ENCODE data around the gene PRMT7.

The PRMT7 gene

DNA sequence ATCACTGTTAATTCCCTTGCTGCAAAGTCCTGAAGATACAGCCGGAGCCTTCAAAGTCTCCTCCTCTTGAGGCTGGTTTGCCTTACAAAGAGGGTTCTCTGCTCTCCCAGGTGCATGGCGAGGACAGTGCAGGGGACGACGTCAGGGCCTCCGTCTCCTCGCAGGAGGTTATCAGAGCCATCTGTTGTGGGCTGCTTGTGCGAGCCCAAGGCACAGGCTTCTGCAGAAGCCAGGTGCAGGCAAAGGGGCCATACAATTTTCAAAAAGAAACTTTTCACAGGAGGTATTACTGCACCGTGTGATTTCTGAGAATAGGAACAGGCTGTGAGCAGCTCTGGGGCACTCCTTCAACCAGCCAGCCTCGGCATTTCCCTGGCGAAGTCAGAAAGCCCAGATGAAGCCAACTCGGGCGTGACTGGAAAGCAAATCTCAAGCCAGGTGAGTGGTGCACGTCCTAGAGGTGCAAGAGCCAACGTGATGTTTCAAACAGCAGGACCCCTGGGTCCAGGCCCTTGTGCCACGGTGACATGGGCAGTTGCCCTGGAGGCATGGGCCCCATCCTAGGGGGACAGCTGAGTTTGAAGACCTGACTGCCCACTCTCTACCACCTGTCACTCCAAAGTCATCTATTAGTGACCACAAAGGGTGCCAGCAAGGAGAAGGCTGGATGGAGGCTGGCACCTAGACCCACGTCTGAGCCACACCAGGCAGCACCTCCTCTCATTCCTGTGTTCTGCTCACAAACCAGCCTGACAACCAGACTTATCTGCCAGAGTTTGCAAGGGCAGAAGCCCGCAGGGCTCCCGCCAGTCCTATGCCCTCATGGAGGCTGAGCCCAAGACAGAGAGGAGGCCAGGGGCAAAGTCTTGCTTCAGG, 68.9 kb downstream of the PRMT7 start:
- DNase-seq = no peak

DNA sequence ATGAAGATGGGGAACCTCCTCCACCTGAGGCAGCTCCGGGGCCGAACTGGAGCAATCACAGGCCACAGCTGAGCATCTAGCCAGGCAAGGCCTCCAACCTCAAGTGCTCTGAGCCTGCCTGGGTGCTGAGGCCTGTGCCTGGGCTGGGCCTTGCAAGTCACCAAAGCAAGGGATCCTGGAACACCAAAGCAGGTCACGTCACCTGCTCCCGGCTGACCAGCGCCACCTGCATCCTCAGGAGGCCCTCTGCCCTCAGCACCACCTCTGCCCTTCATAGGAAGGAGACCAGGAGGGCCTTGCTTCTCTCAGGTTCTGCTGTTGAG, 69.5 kb downstream of the PRMT7 start:
- DNase-seq = no peak

DNA sequence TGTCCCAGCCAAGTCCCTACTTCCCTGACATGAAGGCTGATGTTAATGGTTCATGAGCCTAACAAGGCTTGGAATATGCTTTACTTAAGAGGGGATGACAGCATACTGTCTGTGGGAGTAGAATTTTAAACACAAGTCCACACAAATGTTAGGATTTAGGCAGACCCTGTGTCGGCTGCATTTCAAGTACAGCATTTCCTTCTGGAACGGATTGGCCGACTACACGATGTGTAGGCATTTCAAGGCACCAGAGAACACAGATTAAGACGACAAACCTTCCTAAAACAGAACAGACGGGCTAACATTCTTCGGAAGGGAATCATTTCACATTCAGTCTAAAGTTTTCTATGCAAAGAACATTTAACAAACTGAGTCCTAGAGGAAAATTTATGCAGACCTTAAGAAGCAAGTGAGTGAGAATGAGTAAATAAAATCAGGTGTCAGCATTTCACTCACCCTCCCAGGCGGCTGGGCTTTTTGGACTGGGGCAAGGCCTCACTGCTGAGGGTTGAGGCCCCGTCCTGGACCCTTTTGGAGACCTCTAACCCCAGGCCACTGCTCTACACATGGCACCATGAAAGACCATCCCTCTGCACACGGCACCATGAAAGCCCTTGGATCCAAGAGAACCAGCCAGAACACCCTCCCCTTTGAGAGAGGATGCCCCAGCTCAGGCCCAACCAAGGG, 70.0 kb downstream of the PRMT7 start:
- DNase-seq = no peak

DNA sequence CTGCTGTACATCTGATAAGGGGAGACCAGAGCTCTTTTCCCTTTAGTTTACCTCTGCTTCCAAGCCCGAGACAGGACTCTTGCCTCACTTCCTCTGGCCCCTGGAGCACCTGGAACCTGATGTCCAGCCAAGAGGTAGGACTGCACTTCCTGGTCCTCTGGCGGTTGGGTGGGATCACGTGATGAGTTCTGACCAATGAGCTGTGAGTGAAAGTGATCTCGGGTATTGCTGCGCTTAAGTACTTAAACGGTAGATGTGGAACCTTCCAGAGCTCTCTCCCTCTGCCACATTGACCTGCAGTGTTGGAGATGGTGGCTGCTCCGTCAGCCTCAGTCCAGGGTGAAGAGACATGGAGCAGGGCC, 70.5 kb downstream of the PRMT7 start:
- no peak for DNase-seq

DNA sequence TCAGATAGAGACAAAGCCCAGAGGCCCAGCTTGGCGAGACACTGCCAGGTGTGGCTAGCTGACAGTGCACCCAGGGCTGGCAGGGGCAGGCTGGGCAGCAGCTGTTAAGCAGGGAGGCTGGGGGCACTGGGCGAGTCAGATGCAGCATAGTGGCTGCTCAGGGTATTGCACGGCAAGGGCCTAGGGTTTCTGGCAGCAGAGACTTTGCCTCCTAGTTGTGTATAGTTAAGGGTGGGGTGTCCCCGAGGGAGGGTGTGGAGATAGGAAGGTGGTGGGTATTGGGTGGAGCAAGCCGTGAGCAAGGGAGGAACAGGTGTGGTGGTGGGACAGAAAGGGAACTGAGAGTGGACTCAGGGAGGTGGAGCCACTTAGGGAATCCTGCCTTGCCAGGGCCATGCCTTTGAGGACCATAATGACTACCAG, 71.5 kb downstream of the PRMT7 start:
- no peak for DNase-seq

DNA sequence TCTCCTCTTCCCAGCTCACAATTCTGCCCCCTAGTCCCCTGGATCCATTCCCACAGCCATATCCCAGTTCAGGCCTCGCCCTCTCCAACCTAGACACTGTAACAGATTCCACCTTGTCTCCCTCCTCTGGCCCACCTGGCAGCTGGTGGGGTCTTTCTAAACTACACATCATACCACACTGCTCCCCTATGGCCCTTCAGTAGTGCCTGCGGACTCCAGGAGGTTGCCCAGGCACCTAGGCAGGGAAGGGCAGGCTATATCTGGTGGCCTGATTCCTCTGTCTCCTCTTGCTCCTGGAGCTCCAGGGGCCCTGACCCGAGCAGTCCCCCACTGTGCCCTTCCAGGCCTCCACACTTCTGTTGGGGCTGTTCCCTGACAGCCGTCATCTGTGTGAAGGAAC, 73.0 kb downstream of the PRMT7 start:
- no peak for DNase-seq

DNA sequence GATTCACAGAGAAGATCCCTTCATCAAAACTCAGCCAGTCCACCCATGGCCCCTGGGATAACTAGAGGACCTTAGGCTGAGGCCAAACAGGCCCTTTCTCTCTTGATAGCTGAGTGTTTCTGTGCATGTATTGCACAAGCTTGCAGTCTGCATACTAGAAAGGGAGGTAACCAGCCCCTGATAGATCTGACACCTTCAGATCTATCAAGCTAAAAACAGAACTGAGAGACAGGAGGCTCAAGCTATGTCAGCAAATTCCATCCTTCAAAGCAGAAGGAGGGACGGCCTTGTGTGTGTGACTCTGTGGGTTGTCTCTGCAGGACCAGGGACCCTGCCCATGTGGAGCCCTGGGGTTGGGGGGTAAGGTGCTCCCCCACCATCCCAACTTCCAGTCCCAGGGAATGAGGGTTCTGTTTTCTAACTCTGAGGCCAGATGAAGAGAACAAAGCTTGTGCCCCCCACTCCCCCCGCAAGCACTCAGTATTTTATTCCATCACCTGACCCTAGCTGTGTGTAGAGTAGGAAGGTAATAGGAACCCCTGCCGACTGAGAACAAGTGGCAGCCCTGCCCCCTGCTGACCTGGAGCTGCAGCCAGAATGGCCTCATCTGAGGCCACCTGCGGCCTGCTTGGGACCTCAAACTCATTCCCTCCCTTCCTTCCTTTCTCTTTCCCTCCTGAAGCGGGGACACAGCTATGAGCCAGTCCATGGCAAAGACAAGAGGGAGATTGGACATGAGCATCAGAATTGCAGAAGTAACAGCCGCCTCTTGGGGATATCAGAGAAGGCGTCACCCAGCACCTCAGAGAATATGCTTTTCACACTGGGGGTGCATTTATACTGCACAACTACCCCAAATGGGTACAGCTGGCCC, 73.7 kb downstream of the PRMT7 start:
- DNase-seq = peak in 1 of 2 experiments; percentile 56

DNA sequence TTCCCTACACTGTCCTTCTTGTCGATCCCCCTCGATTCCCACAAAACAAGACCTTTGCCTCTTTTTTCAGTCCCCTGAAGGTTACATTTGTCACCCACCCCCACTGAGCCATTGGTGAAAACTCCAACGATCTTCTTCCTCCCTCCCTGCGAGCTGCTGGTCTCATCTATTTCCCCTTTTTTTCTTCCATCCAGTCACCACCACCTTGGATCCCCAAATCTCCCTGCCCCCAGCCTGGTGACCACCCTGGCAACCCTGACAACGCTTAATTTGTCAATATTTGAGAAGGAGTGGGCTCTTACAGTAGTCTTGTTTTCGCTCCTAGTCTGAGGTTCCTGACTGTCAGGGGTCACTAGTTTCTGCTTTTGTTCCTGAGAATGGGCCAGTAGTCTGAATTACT, 74.6 kb downstream of the PRMT7 start:
- DNase-seq = no peak

DNA sequence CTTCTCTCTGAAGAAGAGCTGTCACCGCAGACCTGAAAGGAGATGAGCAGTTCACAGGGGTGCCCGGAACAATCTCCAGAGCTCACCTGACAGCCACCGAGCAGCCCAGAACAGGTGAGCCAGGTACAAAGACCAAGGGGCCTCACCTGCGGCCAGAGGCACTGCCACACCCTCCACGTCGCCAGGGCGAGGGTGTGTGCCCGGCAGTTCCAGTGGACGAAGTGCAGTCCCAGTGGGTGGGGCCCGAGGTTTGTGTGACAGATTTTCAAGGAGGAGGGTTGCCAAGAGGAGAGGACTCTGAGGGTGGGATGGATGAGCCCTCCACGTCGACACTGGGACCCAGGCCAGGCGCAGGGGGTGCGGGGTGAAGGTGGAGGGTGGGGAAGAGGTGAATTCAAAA, 75.8 kb downstream of the PRMT7 start:
- no peak for DNase-seq

DNA sequence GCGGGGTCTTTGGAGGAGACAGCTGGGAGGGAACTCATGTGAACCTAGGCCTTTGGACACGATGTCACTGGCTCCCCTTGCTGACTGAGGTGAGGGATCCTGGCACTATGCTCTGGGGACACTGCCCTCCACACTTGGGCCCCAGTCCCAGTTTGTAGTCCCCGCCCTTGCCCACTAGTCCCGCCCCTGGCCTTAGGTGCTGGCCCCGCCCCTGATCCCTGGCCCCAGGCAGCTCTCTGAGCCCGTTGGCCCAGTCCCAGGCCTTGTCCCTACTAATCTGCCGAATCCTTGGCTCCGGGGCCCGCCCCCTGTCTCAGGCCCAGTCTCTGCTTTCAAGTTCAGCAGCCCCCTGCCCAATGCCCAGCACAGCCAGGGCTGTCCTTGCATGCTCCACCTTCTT, 76.5 kb downstream of the PRMT7 start:
- DNase-seq = no peak

DNA sequence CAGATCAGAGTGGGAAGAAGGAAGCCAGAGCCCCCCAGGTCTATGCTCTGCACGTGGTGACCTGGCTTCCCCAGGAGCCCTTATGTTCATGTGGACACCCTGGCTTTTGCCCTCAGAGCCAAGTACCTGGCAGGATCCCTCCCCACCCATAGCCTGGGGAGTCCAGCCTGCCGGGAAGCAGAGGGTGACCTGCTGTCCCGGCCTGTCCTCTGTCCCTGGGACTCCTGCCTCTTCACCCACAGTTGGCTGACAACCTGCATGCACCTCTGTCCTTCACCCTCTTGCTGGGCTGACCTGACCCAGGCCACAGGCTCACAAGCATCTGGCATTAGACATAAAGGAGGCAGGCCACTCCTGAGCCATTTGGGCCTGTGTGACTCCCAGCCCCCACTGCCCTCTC, 77.3 kb downstream of the PRMT7 start:
- no peak for DNase-seq

DNA sequence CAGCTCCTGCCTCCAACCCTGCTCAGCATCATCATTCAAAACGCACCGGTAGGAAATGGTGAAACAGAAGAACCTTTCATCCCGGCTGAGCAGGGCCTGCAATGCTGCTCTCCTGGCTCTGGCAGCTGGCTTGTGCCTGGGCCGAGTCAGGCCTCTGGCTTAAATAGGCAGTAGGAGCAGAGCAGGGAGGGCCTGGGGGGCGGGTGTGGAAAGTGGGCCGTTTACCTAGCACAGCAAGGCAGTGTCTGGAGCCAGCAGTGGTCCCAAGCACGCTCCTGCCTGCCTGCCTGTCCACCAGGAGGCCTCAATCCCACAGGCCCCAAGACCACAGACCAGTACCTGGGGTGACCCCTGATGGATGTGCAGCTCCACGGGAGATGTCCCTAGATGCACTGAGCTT, 78.2 kb downstream of the PRMT7 start:
- DNase-seq = no peak

DNA sequence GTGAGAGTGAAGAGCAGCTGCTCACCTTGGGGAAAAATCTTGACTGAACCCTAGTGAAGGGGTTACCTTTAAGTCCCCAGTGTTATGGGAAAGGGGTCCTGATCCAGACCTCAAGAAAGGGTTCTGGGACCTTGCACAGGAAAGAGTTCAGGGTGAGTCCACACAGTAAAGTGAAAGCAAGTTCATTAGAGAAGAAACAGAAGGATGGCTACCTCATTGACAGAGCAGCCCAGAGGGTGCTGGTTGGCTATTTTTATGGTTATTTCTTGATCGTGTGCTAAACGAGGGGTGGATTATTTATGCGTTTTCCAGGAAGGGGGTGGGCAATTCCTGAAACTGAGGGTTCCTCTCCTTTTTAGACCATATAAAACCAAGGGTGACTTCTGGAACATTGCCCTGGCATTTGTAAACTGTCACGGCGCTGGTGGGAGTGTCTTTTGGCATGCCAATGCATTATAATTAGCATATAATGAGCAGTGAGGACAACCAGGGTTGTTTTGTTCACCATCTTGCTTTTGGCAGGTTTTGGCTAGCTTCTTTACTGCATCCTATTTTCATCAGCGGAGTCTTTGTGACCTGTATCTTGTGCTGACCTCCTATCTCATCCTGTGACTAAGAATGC, 79.0 kb downstream of the PRMT7 start:
- DNase-seq = no peak

DNA sequence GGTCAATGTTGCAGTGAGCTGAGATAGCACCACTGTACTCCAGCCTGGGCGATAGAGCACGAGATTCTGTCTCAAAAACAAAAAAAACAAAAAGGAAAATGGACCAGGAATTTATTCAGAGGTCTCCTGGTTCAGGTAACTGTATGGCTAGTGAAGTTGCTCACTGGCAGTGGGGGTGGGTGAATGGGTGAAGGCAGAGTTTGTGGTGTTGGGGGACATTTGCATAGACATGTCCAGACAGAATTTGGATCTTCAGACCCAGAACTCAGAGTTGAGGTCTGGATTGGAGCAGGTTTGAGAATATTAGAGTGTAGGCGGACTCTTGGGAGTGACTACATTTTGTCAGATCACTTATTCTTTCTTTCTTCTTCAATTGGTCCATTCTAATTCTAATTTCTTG, 82.5 kb downstream of the PRMT7 start:
- no peak for DNase-seq

DNA sequence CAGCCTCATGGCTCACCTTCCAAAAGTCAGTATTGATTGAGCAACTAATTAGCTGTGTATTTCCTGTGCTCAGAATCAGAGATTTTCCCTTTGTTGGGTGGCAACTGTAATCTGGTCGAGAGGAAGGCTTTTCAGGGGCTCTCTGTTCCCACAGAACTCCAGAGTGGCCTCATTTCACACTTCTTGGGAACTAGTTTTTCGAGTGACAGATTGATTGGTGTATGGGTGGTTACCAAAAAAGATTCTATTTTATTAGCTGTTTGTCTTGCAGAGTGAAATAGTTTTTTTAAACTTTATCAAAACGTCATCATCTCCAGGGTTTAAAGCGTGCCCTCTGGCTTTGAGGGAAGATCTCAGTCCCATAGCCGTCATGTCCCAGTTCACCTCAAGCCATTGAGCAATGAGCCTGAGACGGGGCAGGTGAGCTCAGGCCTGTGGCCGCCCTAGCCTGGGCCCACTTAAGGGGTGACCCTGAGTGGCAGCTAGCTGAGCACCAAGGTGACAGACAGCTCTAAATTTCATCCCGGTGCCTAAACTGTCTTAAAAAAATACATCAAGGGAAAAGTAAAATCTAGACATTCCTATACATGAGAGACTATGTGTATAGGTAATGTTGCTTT, 84.5 kb downstream of the PRMT7 start:
- no peak for DNase-seq

DNA sequence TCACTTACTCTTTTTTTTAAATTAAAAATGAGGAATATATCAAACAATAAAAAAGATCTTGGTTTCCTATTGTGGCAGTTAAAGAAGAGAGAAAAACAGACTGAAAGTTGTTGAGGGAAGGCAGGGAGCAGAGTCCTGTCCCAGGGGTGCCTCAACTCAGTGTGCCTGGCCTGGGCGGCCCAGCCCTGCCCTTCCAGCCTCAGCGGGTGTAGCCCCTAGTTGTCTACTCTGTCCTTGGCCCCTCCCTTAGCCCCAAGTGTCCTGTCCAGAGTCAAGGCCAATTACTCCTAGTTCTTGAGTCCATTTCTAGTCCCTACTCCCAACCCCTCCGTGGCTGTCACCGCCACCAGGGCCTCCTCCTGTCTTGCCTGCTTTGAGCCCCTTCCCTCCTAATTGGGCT, 85.0 kb downstream of the PRMT7 start:
- DNase-seq = no peak

DNA sequence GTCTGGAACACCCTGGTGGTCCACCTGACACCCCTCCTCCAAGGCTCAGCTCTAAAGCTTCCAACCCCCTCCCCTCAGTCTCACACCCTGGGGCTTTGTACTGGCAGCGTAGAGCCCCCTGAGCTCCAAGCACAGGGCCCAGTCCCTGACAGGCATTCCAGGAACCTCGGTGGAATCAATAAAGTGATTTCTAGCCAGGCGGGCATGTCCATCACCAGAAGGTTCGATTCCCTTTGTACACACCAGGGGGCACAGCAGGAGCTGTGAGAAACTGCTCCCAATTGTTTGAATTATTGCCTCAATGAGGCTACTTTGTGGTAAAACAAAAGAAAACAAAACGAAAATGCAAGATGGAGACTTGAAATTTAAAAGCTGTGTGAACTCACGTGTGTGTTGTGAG, 85.7 kb downstream of the PRMT7 start:
- DNase-seq = no peak

DNA sequence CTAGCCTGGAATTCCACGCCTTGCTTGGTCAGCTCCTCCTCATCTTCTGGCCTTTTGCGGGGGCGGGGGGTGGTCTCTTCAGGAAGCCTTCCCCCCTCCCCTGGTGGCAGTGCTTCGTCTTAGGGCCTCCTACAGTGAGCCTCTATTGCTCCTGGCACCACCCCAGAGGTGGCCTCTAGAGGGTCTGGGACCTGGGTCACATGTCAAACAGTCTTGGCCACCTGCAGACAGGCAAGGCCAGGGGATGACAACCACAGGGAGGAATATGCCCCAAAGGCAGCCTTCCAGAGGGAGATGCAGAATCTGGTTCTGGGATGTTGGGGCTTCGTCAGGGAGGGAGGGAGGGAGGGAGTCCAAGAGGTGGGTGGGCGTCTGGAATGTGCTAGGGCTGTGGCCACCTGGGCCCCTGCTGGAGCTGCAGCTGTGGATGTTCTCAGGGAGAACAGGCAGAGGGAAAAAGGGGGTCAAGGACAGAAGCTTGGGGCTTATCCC, 86.9 kb downstream of the PRMT7 start:
- DNase-seq = no peak

DNA sequence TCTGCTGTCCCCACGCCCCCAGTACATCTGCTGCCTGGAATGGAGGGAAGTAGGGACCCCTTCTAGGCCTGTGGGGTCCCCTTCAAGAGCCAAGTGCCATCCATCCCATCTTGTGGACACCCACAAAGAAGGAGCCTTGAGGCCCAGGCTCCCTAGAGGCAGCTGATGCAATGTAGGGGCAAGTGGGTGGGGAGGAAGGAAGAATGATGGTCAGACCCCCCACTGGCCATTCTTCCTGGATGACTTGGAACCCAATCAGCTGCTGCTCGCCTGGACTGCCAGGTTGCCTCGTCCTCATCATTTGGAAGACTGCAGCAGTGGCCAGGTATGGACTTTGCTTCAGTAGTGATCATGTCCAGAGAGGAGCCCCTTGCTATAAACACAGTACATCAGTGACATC, 88.6 kb downstream of the PRMT7 start:
- no peak for DNase-seq

DNA sequence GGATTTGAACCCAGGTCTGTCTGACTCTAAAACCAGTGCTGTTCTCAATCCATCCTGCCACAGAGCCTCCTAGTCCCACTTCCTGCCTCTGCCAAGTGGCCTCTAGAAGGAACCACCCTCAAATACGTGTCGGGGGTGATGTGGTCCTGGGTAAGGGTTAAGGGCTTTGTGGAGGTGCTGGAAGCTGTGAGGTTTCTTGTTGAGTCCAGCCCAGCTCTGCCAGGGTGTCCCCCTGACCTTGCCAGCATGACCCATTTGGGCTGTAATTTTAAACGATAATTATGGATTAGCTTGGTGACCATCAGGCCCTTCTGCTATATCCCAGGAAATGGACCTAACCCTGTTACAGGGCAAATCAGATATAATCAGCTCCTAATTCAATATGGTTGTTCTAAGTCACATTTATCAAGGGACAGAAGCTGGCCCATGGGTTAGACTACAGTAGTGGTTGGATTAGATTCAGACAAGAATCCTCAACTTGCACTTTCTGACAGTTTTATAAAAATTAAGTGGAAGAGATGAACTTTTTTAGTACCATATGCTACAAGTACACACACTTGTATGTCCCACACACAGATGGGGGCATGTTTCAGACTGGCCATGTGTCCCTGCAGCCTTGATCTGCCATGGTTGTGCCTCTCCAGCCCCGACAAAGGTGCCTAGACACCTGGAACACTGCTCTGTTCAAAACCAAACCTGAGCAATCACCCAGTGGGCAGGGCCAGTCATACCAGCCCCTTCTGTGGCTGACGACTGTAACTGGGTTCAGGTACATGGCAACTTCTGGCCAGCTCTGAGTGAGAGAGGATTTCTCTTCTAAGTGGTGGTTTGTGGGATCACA, 89.5 kb downstream of the PRMT7 start:
- DNase-seq = no peak

DNA sequence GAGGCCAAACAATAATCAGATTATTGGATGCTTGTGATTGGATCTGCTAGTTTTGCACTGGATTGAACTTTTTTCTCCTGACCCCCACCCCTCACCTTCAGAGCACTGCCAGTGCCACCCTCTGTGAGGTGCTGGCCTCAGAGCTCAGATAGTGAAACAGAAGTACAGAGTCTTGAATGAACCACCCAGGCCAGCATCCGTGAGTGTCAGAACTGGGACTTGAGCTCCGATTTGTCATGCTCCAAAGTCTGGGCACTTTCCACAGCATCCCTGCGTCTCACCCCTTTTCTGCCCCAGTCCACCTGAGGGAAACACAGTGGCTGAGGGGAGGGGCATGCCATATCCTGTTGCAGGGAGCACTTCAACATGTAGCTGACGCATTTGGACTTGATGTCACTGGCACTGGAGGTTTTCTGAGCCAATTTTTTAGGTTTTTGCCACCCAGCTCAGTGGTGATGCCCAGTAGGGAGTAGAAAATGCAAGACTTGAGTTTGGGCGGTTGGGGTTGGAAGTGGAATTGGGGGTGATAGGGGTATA, 90.2 kb downstream of the PRMT7 start:
- no peak for DNase-seq
